SW480 (cell line): ENCODE data around the gene CCT6A.
A peak's percentile ranks its signal among the peaks of the same experiment; 100 is the strongest.
"Not testable (repeated sequence)": the region's sequence is repeated elsewhere in the genome, so short reads cannot be mapped to it uniquely, and the experiment has no call there.

Experiments
- DNase-seq: peaks from one replicate; pipeline ENCODE4 v3.0.0-alpha.2; 2016; ENCODE audit warnings: low spot score

CCT6A gene

GRCh38 chr7:56051339-56052191 is at the start of gene CCT6A, which contains the start of gene PSPH:
TSS of gene CCT6A (plus strand) at chr7:56051765. CDS start at chr7:56051849, 84 bp downstream.
TSS of gene PSPH (minus strand) at chr7:56051444. CDS start at chr7:56021212, 30,232 bp downstream.
- peak; percentile 99 for DNase-seq

GRCh38 chr7:56003749-56004148 is 47.8 kb upstream of the CCT6A start:
- no peak for DNase-seq

GRCh38 chr7:56007167-56007652 is 44.4 kb upstream of the CCT6A start:
- no peak for DNase-seq

GRCh38 chr7:56007891-56008290 is 43.7 kb upstream of the CCT6A start:
- no peak for DNase-seq

- peak; percentile 77 for DNase-seq
Measured at GRCh38 chr7:56009695-56010094, 41.9 kb upstream of the CCT6A start.

GRCh38 chr7:56017015-56017414 is 34.5 kb upstream of the CCT6A start:
- not testable (repeated sequence) for DNase-seq

GRCh38 chr7:56019501-56019900 is 32.1 kb upstream of the CCT6A start:
- no peak for DNase-seq

- DNase-seq: no peak
Measured at GRCh38 chr7:56023500-56023899, 28.1 kb upstream of the CCT6A start.

- no peak for DNase-seq
Measured at GRCh38 chr7:56026538-56026937, 25.0 kb upstream of the CCT6A start.

- DNase-seq: peak; percentile 37
Measured at GRCh38 chr7:56028942-56029630, 22.5 kb upstream of the CCT6A start.

- DNase-seq: no peak
Measured at GRCh38 chr7:56030340-56030739, 21.2 kb upstream of the CCT6A start.

- DNase-seq: not testable (repeated sequence)
Measured at GRCh38 chr7:56031556-56031955, 20.0 kb upstream of the CCT6A start.

- DNase-seq: not testable (repeated sequence)
Measured at GRCh38 chr7:56032578-56032977, 19.0 kb upstream of the CCT6A start.

GRCh38 chr7:56033671-56034432 is 17.7 kb upstream of the CCT6A start:
- peak; percentile 89 for DNase-seq

GRCh38 chr7:56040730-56041129 is 10.8 kb upstream of the CCT6A start:
- DNase-seq: no peak

- DNase-seq: not testable (repeated sequence)
Measured at GRCh38 chr7:56045758-56046157, 5.8 kb upstream of the CCT6A start.

- no peak for DNase-seq
Measured at GRCh38 chr7:56046721-56047445, 4.7 kb upstream of the CCT6A start.

- DNase-seq: not testable (repeated sequence)
Measured at GRCh38 chr7:56047446-56048116, 4.0 kb upstream of the CCT6A start.

- DNase-seq: no peak
Measured at GRCh38 chr7:56048245-56048644, 3.3 kb upstream of the CCT6A start.

- not testable (repeated sequence) for DNase-seq
Measured at GRCh38 chr7:56048763-56049162, 2.8 kb upstream of the CCT6A start.

GRCh38 chr7:56051053-56051338 is 569 bp upstream of the CCT6A start:
- no peak for DNase-seq
